Stimulated activated CD8-positive, alpha-beta memory T cell treated with anti-CD3 and anti-CD28 coated beads, Interleukin-4, amount 100 ng/mL, for 1 hour (primary cell): ENCODE measurements around the gene POLN.
"Not testable (repeated sequence)": the region's sequence is repeated elsewhere in the genome, so short reads cannot be mapped to it uniquely, and the experiment has no call there.

Source experiments
- DNase-seq, 2 donors: peaks; one replicate each; pipeline ENCODE4 v3.0.0-alpha.2; 2020; ENCODE audit warnings: low read depth in 2 of 2, low spot score in 1 of 2

Gene POLN

DNA sequence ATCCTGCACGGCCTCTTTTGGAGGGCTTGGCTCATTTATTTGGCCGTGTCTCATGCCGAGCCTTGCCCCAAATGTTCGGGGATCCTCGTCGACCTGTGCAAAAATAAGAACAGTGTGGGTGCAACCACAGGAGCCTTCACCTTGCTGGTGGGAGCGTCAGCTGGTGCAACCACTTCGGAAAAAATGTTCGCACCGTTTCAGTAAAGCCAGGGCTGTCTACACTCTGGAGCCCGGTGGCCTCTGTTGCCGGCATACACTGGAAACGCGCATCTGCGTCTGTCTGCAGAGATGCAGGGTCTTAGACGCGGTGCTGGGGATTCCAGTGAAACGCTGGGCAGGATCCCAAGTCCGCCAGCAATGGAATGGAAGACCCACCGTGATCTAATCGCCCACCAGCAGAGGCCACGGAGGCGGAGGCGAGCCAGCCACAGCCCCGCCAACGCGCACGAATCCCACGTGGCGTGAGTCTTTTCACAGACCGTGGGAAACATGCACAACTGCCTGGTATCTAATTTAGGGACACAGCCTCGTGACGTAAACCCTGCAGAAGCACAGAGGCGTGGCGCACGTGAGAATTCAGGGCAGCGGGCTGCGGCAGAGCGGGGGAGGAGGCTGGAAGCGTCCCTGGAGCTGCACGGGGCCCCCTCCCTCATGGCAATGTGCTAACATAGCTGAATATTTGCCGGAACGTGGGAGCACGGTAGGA lies 33.8 kb upstream of the POLN start:
- no peak for DNase-seq

DNA sequence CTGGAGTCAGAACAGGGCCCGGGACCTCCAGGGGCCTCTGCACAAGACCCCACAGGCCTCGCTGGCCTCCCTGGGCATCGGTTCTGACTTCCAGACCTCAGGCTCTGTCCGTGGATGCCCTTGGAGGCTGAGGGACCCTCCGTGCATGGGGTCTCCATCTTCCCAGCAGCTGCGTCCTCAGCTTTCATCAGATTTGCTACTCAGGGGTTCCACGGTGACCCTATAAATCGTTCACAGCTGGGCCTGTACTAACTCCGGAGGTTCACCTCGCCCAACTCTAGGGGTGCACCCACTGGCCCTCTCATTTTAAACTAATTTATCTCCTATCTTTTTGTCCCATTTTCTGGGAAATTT lies 33.1 kb upstream of the POLN start:
- DNase-seq: not testable (repeated sequence)

DNA sequence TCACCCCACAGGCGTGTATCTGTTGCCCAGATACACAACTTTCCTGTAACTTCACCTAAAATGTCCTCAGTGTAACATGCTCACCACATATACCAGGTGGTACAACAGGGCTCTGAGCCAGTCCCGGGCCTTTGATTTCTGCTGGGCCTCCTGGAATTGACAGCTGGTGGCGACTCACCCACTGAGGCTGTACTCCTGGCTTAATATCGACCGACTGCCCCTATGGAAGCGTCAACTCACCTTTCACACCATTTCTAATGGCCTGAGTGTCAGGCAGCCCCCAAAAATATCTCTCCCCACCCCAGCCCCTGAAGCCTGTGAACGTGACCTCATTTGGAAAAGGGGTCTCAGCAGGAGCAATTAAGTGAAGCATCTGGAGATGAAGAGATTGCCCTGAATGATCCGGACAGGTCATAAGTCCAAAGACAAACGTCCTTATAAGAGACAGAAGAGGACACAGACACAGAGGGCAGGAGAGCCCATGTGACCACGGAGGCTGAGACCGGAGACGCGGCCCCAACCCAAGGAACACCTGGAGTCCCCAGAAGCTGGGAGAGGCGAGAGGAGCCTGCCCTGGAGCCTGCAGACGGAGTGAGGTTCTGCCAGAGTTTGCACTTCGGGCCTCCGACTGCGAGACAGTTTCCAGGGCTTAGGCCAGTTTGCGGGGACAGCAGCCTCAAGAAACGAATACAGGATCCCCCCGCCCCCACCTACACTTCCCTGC lies 32.6 kb upstream of the POLN start:
- DNase-seq: no peak

DNA sequence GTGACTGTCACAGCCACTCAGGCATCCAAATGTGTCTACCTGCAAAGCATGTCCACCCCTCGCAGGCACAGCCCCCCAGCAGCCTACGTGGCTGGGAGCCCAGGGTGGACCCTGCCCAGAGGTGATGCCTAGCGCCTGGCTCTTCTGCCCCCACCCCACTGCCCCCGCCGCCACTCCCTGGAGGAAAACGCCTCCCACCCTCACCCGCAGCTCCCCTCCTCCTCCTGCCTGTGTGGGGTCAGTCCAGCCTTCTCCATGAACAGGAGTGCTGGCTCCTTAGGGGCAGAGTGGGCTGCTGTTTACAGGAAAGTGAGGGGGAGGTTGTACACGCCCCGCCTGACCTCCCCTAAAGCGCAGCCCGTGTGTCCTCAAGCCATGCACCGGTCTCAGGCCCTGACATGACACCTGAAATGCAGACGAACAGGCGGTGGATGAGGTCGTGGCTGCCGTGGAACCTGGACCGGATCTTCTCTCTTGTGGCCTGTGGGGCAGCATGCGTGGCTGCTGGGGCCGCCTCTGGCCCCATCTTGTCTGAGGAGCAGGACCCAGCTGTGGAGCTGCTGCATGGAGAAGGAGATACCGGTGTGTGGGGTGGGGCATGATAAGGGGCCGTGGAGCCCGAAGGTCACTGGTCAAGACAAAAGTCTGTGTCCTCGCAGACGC lies 31.9 kb upstream of the POLN start:
- DNase-seq: no peak

DNA sequence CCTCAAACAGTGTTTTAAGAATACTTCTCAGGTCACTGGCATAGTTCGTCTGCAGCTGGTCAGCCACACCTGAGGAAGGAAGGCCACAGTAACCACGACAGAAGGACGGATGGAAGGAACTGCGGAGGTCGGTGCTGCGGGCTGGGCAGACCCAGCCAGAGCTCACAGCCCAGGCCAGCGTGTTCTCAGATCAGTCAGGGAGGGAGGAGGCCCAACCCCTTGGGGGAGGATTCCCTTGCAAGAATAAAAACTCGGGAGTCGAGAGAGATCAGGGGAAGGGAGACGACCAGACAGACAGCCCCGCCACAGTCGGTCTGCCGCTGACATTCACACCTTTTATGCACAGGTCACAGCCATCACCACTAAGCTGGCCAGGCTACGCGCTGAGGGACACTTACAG lies 31.3 kb upstream of the POLN start:
- no peak for DNase-seq

DNA sequence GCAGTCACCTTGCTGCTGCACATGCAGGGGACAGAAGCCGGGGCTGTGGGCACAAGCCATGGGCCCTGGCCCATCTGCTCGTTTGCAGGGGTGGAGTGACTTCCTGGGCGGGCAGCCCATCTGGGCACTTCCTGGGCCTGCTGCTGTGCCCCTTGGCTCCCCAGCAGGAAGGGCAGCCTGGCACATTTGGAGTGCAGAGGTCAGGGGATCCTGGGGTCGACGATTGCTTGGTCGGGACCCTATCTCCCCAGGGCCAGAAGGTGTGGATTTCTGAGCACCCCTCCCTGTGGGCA lies 30.9 kb upstream of the POLN start:
- DNase-seq: no peak

DNA sequence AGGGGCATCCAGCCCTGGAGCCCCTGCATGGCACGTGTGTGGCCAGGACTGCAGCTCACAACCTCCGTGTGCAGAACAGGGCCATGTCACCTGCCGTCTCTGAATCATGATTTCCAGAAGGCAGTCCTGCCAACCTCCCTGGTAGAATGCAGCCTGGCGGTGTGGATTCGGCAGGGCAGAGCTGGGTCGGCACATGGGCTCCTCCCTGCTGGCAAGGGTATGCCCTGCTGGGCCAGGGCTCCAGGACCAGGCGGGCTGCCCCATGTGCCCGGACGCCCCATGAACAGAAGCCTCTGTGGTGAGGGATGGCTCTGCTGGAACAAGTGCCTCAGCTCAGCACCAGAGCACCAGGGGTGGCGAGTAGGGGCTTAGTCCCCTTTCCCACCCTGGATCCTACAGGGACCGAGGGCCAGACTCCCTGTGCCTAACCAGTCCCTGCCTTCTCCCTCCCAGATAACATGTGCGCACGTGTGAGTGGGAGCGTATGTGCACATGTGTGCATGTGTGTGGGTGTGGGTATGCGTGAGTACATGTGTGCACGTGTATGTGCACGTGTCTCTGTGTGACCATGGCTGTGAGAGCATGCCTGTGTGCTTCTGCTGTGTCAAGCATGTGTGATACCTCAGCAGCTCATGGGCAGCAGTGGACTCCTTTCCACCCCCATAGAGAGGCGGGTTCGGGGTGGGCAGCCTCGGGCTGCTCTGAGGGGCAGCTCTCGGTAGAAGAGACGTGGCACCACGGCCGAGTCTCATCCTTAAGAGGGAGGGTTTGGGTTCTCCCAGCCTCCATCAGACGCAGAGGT lies 30.3 kb upstream of the POLN start:
- no peak for DNase-seq

DNA sequence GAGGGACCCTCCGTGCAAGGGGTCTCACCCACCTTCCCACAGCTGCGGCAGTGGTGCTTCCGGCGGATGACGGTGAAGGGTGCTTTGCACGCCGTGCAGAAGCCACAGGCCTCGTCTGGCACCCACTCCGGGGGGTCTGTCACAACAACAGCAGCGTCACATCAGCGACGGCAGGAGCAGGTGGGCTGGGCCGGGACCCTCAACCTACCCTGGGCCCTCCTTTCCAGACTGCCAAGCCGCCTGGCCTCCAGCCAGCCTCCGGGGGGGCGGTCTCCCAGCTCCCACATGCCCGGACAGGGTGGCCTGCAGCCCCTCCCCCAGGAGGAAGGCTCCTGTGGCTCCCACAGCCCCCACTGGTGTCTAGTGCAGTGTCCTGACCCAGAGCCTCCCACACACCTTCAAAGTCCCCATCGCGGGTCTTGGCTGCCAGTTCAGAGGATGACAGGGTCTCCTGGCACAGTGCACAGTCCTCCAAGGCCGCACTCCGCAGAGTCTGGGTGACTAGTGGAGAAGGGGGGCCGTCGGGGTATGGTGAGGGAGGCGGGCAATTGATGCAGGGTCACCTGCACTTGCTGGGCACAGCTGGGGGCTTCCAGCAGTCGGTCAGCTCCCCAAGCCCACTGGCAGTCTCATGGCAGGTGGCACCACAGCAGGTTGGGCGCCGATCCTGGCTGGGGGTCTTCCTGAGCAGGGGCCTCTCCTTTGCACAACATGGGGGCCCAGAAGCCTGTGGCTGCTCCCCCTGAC lies 29.5 kb upstream of the POLN start:
- no peak for DNase-seq

DNA sequence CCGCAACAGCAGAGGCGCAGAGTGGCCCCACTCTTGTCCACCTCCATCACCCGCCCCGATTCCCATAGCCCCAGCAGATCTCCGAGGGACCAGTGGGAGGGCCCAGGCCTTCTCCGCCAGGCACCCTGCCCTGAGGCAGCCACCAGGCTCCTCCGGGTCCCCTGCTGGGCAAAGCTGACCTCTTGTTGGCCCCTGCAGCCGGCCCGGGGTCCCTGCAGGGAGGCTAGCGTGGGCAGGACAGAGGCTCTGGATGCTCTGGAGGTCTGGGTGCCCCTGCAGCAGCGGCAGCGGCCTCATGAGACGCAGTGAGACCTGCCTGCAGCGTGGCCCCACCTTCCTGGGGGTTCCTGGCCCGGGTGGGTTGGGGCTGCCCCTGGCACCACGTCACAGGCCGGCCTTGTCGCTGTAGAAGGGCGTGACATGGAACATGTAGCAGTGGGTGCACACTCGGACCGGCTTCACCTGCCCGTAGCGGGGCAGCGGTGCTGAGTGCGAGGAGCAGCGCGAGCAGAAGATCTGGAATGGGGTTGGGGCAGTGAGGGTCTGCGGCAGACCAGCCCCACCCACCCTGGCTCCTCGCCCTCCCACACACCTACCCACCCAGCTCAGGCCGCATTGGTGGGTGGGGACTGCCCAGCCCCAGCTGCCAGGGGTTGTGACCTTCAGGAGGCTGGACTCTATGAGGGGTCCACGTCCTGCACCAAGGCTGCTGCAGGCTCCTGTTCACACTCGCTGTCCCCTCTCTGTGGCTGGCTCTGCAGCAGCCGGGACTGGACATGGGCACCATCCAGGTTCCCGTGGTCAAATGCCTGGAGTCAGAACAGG lies 28.6 kb upstream of the POLN start:
- no peak for DNase-seq

DNA sequence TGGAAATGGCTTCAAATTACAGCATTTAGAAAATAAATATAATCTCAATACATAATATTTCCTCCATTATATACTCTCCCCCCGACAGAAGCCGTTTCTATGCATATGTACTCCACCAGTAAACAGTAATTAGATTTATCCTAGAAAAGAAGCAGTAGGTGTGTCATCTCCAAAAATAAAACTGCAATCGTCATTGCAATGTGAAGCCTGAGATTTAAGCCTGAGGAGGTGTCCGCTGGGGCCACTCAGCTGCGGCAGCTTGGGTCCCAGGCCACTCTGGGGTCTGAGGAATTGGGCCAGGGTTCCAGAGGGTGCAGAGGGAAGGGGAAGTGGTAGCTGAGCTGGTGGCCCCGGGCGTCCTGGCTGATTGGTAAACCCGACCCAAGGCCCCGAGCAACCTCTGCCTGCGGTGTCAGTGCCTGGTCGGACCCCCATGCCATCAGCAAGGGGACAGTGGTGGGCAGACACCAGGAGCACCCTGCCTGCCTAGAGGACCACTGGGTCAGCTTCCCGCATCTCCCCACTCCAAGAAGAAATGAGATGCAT lies 27.8 kb upstream of the POLN start:
- DNase-seq: no peak

DNA sequence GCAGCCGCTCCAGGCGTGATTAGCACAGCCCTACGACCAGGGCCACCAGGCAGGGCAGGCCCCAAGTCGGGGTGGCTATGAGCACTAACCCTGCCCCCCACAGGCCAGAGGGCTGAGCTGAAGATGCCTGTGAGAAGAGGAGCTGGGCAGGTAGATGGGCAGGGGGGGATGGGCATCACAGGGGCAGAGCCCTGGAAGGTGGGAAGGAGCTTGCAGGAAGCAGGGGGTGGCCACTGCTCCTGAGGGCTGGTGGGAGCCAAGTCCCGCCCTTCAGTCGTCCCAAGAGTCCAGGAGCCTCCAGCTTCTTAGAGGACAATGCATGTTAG lies 27.2 kb upstream of the POLN start:
- DNase-seq: no peak

DNA sequence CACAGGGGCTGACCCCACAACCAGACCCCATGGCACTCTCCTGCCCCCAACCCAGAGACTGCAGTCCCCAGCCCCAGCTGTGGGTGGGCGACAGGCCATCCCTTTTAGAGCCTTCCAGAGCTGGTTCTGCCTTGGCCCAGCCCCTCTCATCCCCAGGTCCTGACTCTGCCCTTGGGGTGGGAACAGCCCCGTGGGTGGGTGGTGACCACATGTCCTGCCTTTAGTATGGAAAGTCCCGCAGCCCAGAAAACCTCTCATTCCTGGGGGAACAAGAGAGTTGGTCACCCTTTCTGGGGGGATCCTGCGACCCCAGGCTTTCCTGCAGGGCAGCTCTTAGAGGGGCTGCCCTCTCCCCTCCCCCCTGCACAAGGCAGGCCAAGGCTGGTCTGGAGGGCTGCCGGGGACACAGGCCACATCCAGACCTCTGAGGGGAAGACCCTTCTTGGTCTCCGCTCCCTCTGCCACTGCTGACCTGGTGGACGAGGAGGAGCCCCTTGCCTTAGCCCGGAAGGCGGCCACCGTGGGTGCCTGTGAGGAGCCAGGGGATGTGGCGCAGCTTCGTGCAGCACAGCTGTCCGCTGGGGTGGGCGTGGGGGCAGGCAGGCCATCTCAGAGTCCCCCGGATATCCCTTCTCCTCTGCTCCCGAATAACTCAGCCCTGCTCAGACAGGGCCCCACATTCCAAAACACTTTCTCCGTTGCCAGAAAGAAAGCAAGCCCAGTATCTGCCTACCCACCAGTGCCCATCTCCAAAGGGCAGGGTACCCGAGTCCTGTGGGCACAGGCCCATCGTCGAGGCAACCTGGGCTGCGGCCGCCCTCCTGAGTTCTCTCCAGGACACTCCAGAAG lies 26.7 kb upstream of the POLN start:
- no peak for DNase-seq

DNA sequence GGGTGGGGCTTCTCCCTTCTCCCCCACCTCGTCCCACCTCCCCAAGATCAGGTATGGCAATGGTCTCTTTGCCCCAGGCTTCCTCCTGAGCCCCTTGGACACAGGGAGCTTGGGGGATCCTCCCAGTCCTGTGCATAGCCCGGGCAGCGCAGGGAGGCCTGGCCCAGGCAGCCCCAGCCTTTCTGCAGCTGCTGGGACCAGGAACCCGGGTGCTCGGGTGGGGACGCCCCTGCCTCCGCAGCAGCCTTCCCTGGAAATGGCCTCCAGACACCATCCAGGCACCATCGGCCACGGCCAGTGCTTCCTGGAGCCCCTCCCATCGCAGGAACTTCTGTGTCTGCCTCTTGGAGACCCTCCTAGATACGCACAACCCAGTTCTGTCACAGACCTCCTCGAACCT lies 25.9 kb upstream of the POLN start:
- no peak for DNase-seq

DNA sequence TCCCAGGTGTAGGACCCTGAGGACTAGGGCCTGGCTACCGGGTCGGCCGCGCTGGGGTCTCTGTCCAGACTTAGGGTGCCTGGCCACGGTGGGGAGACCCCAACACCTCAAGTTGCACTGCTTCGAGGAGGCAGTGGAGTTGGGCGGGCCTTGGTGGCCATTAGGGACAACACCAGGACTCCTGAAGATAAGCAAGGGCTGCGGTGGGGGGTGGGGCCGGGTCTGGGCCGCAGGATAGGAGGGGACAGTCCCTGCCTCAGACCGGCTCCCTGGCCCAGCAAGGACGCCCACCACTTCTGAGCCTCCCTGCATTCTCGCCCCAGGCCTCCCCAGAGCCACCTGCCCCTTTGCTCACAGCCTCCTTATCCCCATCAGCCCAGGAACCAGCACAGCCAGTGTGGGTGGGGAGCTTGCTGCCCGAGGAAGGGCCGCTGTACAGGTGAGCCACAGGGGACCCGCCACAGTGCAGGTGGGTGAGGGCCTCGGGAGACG lies 25.4 kb upstream of the POLN start:
- no peak for DNase-seq

DNA sequence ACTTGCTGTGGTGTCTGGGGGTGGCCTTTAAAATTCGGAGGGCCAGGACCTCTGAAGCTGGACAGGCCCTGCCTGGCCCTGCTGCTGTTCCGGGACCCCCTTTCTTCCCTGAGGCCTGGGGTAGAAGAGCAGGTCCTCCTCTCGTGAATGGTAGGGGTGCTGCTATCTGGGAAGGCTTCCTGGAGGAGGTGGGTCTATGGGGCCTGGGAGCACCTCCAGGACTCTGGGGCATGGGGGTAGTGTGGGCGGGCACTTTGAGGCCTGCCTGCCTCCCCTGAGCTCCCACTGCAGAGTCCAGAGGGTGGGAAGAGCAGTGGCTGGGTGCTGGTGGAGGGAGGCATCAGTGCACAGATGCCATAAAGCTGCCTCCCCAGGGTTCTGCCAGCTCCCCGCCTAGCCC lies 24.9 kb upstream of the POLN start:
- no peak for DNase-seq

DNA sequence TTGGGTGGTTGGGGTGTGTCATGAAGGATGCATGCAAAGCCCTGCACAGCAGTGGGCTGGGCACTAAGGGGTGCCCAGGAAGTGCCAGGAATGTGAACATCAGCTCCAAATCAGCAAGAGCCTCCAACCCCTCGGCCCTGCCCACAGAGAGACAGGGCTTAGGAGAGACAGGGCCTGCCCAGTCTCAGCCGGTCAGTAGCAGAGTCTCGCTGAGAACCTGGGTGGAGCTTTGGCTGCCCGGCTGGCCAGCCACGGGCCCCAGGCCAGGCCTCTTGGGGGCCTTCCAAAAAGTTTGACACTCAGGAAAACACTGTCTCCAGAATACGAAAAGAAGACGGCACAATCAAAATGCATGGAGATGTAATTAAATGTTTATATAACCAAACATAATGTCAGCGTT lies 24.3 kb upstream of the POLN start:
- no peak for DNase-seq

DNA sequence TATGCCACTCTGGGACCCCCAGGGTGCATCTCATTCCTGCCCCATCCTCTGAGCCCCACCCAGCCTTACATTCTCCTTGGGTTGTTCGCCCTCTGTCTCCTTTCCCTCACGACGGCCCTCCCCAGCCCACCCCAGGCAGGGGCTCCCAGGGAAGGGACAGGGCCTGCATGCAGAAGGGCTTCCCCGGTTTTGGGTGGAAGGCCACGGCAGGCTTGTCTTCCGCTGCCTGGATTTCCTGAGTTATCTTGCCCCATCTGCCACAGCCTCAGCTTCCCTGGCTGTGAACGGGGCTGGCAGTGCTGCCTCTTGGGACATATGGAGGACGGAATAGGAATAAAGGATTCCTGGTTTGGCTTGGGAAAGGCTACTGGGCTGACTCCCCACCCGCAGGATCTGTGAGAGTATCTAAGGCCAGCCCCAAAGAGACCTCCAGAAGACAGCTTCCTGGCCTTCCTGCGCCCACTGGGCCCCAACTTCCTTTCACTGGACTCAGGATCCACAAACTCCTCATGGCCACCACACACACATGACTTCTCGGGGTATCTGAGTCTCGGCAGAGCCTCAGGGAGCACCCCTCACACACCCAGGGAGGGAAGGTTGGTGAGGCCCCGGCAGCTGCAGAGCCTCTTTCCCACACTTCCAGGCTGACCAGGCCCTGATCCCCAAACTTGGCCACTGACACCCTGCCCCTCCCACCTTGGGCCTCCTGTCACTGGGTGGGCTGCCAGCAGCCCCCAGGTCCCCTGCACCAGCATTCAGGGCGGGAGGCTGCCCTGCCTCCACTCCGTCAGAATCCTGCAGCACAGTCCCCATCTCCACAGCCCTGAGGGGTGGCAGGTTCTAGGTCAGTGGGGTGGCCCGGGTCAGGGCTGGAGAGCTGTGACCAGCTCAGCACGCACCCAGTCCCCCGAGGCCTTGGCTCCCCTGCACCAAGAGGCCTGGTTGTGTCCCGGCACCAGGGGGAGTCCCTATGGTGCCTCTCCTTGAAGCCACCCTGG lies 23.5 kb upstream of the POLN start:
- DNase-seq: no peak

DNA sequence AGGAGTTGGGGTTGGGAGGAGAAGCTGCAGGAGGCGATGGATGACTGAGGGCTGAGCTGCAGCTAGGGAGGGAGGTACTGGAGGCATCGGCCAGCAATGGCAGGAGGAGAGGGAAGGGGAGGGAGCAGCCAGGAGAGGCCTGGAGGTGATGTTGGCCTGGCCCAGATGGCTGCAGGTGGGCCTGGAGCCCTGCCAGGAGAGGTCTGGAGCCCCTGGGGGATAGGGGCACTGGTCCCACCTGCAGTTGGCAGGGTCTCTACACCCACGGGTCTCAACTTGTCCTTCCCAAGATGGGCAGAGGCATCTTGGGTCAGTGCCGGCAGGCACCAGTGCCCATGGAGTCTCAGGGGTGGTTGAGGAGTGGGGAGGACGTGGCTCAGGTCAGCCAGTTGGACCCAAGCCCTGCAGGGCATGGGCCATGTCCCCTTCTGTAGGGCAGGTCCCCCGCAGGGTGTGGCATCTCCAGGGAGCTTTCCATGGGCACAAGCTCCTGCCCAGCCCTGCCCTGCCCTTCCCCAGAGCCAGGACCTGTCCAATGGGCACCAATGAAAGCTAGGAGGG lies 22.6 kb upstream of the POLN start:
- no peak for DNase-seq
